Endothelial cell of umbilical vein (primary cell): ENCODE results near the gene IKZF3.

Source experiments
- CTCF ChIP-seq, 2 donors: IDR thresholded peaks; 1 replicate in 1 of 2; 2 replicates in 1 of 2; pipeline ENCODE4 v1.5.1; 2011; ENCODE audit warnings: low read length in 2 of 2, mild to moderate bottlenecking in 2 of 2, moderate library complexity in 2 of 2, control low read depth in 1 of 2, inconsistent platforms in 1 of 2, low read depth in 1 of 2; ENCODE audit not compliant: insufficient read depth in 1 of 2; ENCODE audit errors: extremely low read depth in 1 of 2
- EZH2 ChIP-seq: IDR thresholded peaks from 2 replicates; pipeline ENCODE4 v1.6.1; 2012; ENCODE audit warnings: borderline replicate concordance, low read depth, mild to moderate bottlenecking, moderate library complexity, low read length, inconsistent platforms; ENCODE audit not compliant: severe bottlenecking
- FOS ChIP-seq: IDR thresholded peaks from 2 replicates; pipeline ENCODE4 v1.6.1; 2011; ENCODE audit warnings: mild to moderate bottlenecking, low read length, moderate library complexity, borderline replicate concordance; ENCODE audit not compliant: insufficient read depth
- GATA2 ChIP-seq: IDR thresholded peaks from 2 replicates; pipeline ENCODE4 v1.7.0; 2011; ENCODE audit warnings: low read depth, mild to moderate bottlenecking, moderate library complexity, mixed read lengths, low read length; ENCODE audit not compliant: insufficient read length, insufficient read depth
- JUN ChIP-seq: IDR thresholded peaks from 2 replicates; pipeline ENCODE4 v1.6.1; 2011; ENCODE audit warnings: borderline replicate concordance, low read depth; ENCODE audit not compliant: insufficient read length, insufficient read depth
- MAX ChIP-seq: IDR thresholded peaks from 2 replicates; pipeline ENCODE4 v1.6.1; 2011; ENCODE audit not compliant: insufficient read depth, insufficient read length
- MYC ChIP-seq: IDR thresholded peaks from one replicate; pipeline ENCODE4 v1.6.1; 2011; ENCODE audit warnings: mild to moderate bottlenecking, low read depth, low read length
- POLR2A ChIP-seq: IDR thresholded peaks from 2 replicates; pipeline ENCODE4 v1.6.1; 2012; ENCODE audit warnings: low read depth, mild to moderate bottlenecking, control low read depth, low read length
- POLR2AphosphoS5 ChIP-seq: IDR thresholded peaks from 2 replicates; pipeline ENCODE4 v1.6.1; 2012; ENCODE audit warnings: low read depth, mild to moderate bottlenecking, control low read depth, low read length, moderate library complexity; ENCODE audit not compliant: insufficient read depth

- TF ChIP-seq EZH2 (no peak), CTCF (IDR thresholded peaks at IDR 0.05; ENCODE audit: extremely low read depth in 1 of 2, insufficient read depth in 1 of 2, low read depth in 1 of 2, low read length in 2 of 2) (no peak), POLR2A (no peak), POLR2AphosphoS5 (no peak), MAX (no peak), JUN (no peak), GATA2 (no peak), MYC (no peak), FOS (no peak)
Observed at GRCh38 chr17:39753514-39754160, 110.5 kb downstream of the IKZF3 start.
